Measurements from ENCODE around the gene TNIP2. TPM values are rescaled to one million over a fixed set of nuclear protein-coding genes. Genes with fewer than 3 reads are reported as not detected.
A peak's percentile ranks its signal among the peaks of the same experiment; 100 is the strongest.

TNIP2 gene
- total and polyA plus RNA-seq, 5 donors from 2014 or later = 43.9 to 87.7 (median 52.3) TPM

GRCh38 chr4:2790583-2791517 is 34.7 kb upstream of the TNIP2 start:
- peak overlapping the region; percentile 41 to 74 (median 68) for H3K4me3 Mint-ChIP-seq
- H3K27ac Mint-ChIP-seq = peak overlapping the region; percentile 16 to 85 (median 76)
- Histone ChIP-seq H3K9me3 (ENCODE audit: control insufficient read depth in 2 of 2, low read length in 2 of 2) (no peaks in the 10 kb centered on the region), H3K4me3 (ENCODE audit: low read depth, low read length) (no peak overlapping the region), H3K27me3 (ENCODE audit: control insufficient read depth, insufficient read depth, low read length) (no peaks in the 10 kb centered on the region), H3K36me3 (ENCODE audit: control insufficient read depth, insufficient read depth, low read length) (no peaks in the 10 kb centered on the region), H3K4me1 (ENCODE audit: control insufficient read depth, insufficient read depth, low read length, poor library complexity, severe bottlenecking) (peaks cover 53% of the 10 kb centered on the region), H3K27ac (ENCODE audit: insufficient read depth, low read length, poor library complexity, severe bottlenecking) (no peak overlapping the region)
- DNase-seq (no peak), ATAC-seq (ENCODE audit: low read depth in 2 of 2) (no peak)
- H3K9me3 Mint-ChIP-seq = peaks cover 0 to 2% (median 0%) of the 10 kb centered on the region in 7 donors
- H3K36me3 Mint-ChIP-seq = no peaks in the 10 kb centered on the region
- H3K4me1 Mint-ChIP-seq = peaks cover 0 to 76% (median 24%) of the 10 kb centered on the region in 4 donors
- H3K27me3 Mint-ChIP-seq = no peaks in the 10 kb centered on the region

- Mint-ChIP-seq H3K9me3 (peaks cover 0 to 2% (median 0%) of the 10 kb centered on the region in 7 donors), H3K4me3 (peak overlapping the region in 3 of 4 donors; percentile 56 to 75 (median 62)), H3K27ac (peak overlapping the region in 2 of 3 donors; percentile 59 to 69), H3K4me1 (peaks cover 0 to 73% (median 21%) of the 10 kb centered on the region in 4 donors), H3K27me3 (no peaks in the 10 kb centered on the region), H3K36me3 (no peaks in the 10 kb centered on the region)
- peaks cover 53% of the 10 kb centered on the region for H3K4me1 ChIP-seq (ENCODE audit: control insufficient read depth, insufficient read depth, low read length, poor library complexity, severe bottlenecking)
- H3K27ac ChIP-seq (ENCODE audit: insufficient read depth, low read length, poor library complexity, severe bottlenecking) = no peak overlapping the region
- ATAC-seq (ENCODE audit: low read depth in 2 of 2) (no peak), DNase-seq (no peak)
- no peak overlapping the region for H3K4me3 ChIP-seq (ENCODE audit: low read depth, low read length)
- H3K27me3 ChIP-seq (ENCODE audit: control insufficient read depth, insufficient read depth, low read length) = no peaks in the 10 kb centered on the region
- H3K36me3 ChIP-seq (ENCODE audit: control insufficient read depth, insufficient read depth, low read length) = no peaks in the 10 kb centered on the region
- no peaks in the 10 kb centered on the region for H3K9me3 ChIP-seq (ENCODE audit: control insufficient read depth in 2 of 2, low read length in 2 of 2)
These were observed 33.9 kb upstream of the TNIP2 start for GRCh38 chr4:2789793-2790582.

- Mint-ChIP-seq H3K27ac (peak overlapping the region in 2 of 3 donors; percentile 59 to 69), H3K4me1 (peaks cover 0 to 68% (median 17%) of the 10 kb centered on the region in 4 donors), H3K4me3 (peak overlapping the region; percentile 34 to 75 (median 59)), H3K9me3 (peaks cover 0 to 2% (median 0%) of the 10 kb centered on the region in 7 donors), H3K27me3 (no peaks in the 10 kb centered on the region), H3K36me3 (no peaks in the 10 kb centered on the region)
- Histone ChIP-seq H3K36me3 (ENCODE audit: control insufficient read depth, insufficient read depth, low read length) (no peaks in the 10 kb centered on the region), H3K4me1 (ENCODE audit: control insufficient read depth, insufficient read depth, low read length, poor library complexity, severe bottlenecking) (peaks cover 46% of the 10 kb centered on the region), H3K27me3 (ENCODE audit: control insufficient read depth, insufficient read depth, low read length) (no peaks in the 10 kb centered on the region), H3K4me3 (ENCODE audit: low read depth, low read length) (no peak overlapping the region), H3K9me3 (ENCODE audit: control insufficient read depth in 2 of 2, low read length in 2 of 2) (no peaks in the 10 kb centered on the region), H3K27ac (ENCODE audit: insufficient read depth, low read length, poor library complexity, severe bottlenecking) (no peak overlapping the region)
- DNase-seq = no peak
- no peak for ATAC-seq (ENCODE audit: low read depth in 2 of 2)
These were observed 33.2 kb upstream of the TNIP2 start for GRCh38 chr4:2789351-2789750.

GRCh38 chr4:2788532-2789103 is 32.5 kb upstream of the TNIP2 start:
- ATAC-seq (ENCODE audit: low read depth in 2 of 2) = no peak
- H3K27ac ChIP-seq (ENCODE audit: insufficient read depth, low read length, poor library complexity, severe bottlenecking) = peak overlapping the region; percentile 78
- peak overlapping the region in 1 of 4 donors; percentile 27 for H3K4me3 Mint-ChIP-seq

GRCh38 chr4:2788101-2788500 is 32.0 kb upstream of the TNIP2 start:
- peaks cover 0 to 10% (median 2%) of the 10 kb centered on the region in 7 donors for H3K9me3 Mint-ChIP-seq
- Histone ChIP-seq H3K4me3 (ENCODE audit: low read depth, low read length) (no peak overlapping the region), H3K4me1 (ENCODE audit: control insufficient read depth, insufficient read depth, low read length, poor library complexity, severe bottlenecking) (peaks cover 35% of the 10 kb centered on the region), H3K9me3 (ENCODE audit: control insufficient read depth in 2 of 2, low read length in 2 of 2) (no peaks in the 10 kb centered on the region), H3K27me3 (ENCODE audit: control insufficient read depth, insufficient read depth, low read length) (no peaks in the 10 kb centered on the region), H3K27ac (ENCODE audit: insufficient read depth, low read length, poor library complexity, severe bottlenecking) (peak overlapping the region; percentile 78), H3K36me3 (ENCODE audit: control insufficient read depth, insufficient read depth, low read length) (no peaks in the 10 kb centered on the region)
- H3K27me3 Mint-ChIP-seq = no peaks in the 10 kb centered on the region
- peak overlapping the region in 2 of 4 donors; percentile 68 to 81 for H3K4me3 Mint-ChIP-seq
- ATAC-seq (ENCODE audit: low read depth in 2 of 2) = no peak
- H3K4me1 Mint-ChIP-seq = peaks cover 0 to 59% (median 16%) of the 10 kb centered on the region in 4 donors
- DNase-seq = no peak
- no peaks in the 10 kb centered on the region for H3K36me3 Mint-ChIP-seq
- H3K27ac Mint-ChIP-seq = peak overlapping the region; percentile 83 to 93 (median 91)

More at GRCh38 chr4:2788532-2789103, 32.5 kb upstream of the TNIP2 start:
- no peak for DNase-seq
- no peaks in the 10 kb centered on the region for H3K27me3 Mint-ChIP-seq
- peak overlapping the region in 1 of 3 donors; percentile 91 for H3K27ac Mint-ChIP-seq
- H3K9me3 ChIP-seq (ENCODE audit: control insufficient read depth in 2 of 2, low read length in 2 of 2) = no peaks in the 10 kb centered on the region
- peaks cover 0 to 6% (median 2%) of the 10 kb centered on the region in 7 donors for H3K9me3 Mint-ChIP-seq
- no peak overlapping the region for H3K4me3 ChIP-seq (ENCODE audit: low read depth, low read length)
- peaks cover 0 to 60% (median 16%) of the 10 kb centered on the region in 4 donors for H3K4me1 Mint-ChIP-seq
- H3K36me3 Mint-ChIP-seq = no peaks in the 10 kb centered on the region
- H3K36me3 ChIP-seq (ENCODE audit: control insufficient read depth, insufficient read depth, low read length) = no peaks in the 10 kb centered on the region
- H3K4me1 ChIP-seq (ENCODE audit: control insufficient read depth, insufficient read depth, low read length, poor library complexity, severe bottlenecking) = peaks cover 39% of the 10 kb centered on the region
- H3K27me3 ChIP-seq (ENCODE audit: control insufficient read depth, insufficient read depth, low read length) = no peaks in the 10 kb centered on the region

GRCh38 chr4:2787230-2788100 is 31.3 kb upstream of the TNIP2 start:
- peak overlapping the region in 3 of 4 donors; percentile 68 to 81 (median 69) for H3K4me3 Mint-ChIP-seq
- H3K4me1 Mint-ChIP-seq = peaks cover 0 to 59% (median 18%) of the 10 kb centered on the region in 4 donors
- peak overlapping the region; percentile 91 to 95 (median 93) for H3K27ac Mint-ChIP-seq
- no peaks in the 10 kb centered on the region for H3K36me3 ChIP-seq (ENCODE audit: control insufficient read depth, insufficient read depth, low read length)
- no peaks in the 10 kb centered on the region for H3K27me3 ChIP-seq (ENCODE audit: control insufficient read depth, insufficient read depth, low read length)
- H3K9me3 Mint-ChIP-seq = peaks cover 0 to 15% (median 3%) of the 10 kb centered on the region in 7 donors
- peak overlapping the region; percentile 78 for H3K27ac ChIP-seq (ENCODE audit: insufficient read depth, low read length, poor library complexity, severe bottlenecking)
- ATAC-seq (ENCODE audit: low read depth in 2 of 2) = peak; percentile 48 to 57
- peaks cover 35% of the 10 kb centered on the region for H3K4me1 ChIP-seq (ENCODE audit: control insufficient read depth, insufficient read depth, low read length, poor library complexity, severe bottlenecking)
- H3K27me3 Mint-ChIP-seq = no peaks in the 10 kb centered on the region
- no peak overlapping the region for H3K4me3 ChIP-seq (ENCODE audit: low read depth, low read length)
- H3K36me3 Mint-ChIP-seq = no peaks in the 10 kb centered on the region
- no peaks in the 10 kb centered on the region for H3K9me3 ChIP-seq (ENCODE audit: control insufficient read depth in 2 of 2, low read length in 2 of 2)
- DNase-seq = peak in 2 of 3 donors; percentile 55 to 76
